Endothelial cell of umbilical vein (primary cell): Measurements from ENCODE around the gene PIEZO2.

Experiments used
- EZH2 ChIP-seq: IDR thresholded peaks from 2 replicates; pipeline ENCODE4 v1.6.1; 2012; ENCODE audit warnings: borderline replicate concordance, low read depth, mild to moderate bottlenecking, moderate library complexity, low read length, inconsistent platforms; ENCODE audit not compliant: severe bottlenecking
- POLR2A ChIP-seq: IDR thresholded peaks from 2 replicates; pipeline ENCODE4 v1.6.1; 2012; ENCODE audit warnings: low read depth, mild to moderate bottlenecking, control low read depth, low read length

DNA sequence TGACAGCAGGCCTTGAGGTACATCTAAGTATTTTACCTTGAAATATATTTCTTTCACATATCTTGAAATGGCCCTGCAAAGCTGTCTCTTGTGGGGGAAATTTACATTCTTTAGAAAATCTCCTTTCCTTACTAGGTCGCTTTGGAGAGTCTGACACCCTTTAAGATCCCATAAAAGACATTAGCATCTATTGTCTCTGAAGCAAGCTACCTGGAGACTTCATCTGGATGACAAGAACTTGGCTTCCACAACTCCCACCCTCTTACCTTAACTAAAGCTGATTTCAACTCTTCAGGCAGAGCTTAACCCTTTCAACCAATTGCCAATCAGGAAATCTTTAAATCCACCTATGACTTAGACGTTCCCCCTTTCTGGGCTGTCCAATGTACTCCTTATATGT, 219.3 kb downstream of the PIEZO2 start:
- TF ChIP-seq EZH2, result no peak
- no peak for TF ChIP-seq POLR2A
